Measurements from ENCODE around the gene HIVEP3.

HIVEP3 gene

DNA sequence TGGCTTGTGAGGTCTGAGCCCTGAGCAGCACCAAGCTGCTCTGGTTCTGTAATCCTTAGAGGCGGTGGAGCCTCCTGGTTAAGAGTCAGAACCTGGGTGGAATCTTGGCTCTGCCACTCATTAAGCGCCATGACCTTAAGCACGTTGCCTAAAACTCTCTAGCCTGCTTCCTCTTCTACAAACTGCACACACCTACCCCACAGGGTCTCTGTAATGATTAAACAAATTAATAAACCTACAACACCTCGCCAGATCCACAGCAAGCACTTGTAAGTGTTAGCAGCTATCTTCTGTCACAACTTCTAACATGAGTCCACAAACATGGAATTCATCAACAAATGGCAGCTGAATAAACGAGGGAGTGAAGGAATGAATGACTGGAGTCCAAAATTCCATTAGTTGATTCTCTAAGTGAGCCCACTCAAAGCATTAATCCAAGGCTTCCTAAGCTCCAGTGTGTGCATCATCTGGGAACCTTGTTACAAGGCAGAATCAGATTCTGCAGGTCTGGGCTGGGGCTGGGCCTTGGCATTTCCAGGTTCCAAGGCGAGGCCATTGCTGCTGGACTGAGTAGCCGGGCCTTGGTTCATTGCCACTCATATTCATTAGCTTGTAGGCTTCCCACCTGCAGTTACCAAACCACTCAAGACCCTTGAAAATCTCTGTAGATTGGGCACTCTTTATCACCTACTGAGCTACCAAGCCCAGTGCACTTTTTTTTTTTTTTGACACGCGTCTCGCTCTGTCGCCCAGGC, 168.6 kb downstream of the HIVEP3 start:
- no peak for DNase-seq

DNA sequence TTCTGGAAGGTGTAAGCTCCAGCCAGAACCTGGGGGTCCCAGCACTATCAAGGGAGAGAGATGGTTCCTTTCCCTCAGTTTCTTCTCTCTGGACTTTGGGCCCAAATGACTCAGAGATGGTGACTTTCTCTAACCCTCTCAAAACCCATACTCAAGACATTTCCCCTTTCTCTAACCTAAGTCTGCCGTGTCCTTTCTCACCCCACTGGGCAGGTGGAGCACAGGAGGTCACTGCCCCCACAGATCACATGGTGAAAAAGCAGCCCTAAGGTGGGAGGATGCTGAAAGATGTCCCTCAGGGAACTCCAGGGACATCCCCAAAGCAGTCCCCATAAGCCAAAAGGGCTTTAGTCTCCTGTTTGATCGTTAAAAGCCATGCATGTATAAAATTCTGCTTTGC, 173.7 kb downstream of the HIVEP3 start:
- DNase-seq, result no peak

- DNase-seq, result no peak
These were observed 175.4 kb downstream of the HIVEP3 start for GRCh38 chr1:41743366-41743765.

DNA sequence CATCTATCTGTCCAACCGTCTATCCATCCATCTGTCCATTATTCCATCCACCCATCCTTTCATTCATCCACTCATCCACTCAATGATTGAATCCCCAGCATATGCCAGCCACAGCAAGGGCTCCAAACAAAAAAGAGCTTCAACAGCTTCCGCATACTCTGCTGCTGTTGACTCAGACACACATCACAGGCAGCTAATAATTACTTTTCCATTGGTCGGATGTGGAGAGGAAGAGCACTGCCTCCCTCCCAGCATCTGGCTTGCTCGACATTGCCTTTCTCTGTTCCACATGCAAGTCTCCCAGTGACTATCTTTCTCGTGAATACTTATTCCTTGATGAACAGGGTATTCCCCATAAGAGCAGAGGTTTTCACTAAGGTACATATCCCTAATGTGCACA, 176.5 kb downstream of the HIVEP3 start:
- no peak for DNase-seq

DNA sequence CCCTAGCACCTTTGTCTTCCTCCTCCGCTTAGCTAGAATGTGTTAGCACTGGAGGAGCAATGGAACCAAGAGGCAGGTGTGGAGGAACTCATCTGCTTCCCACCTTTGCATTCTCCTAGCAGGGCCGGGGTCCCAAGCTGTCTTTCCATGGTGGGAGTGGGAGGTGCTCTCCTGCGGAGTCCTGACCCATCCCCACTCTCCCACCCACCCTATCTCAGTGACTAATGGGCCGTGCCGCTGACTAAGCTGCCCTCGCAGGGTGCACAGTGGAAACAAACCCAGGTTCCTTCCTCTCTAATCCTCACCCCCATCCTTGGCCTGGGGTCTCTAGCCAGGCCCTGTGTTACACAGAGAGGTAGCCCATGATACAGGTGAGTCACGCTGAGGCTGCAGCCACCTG, 177.5 kb downstream of the HIVEP3 start:
- DNase-seq, result no peak

DNA sequence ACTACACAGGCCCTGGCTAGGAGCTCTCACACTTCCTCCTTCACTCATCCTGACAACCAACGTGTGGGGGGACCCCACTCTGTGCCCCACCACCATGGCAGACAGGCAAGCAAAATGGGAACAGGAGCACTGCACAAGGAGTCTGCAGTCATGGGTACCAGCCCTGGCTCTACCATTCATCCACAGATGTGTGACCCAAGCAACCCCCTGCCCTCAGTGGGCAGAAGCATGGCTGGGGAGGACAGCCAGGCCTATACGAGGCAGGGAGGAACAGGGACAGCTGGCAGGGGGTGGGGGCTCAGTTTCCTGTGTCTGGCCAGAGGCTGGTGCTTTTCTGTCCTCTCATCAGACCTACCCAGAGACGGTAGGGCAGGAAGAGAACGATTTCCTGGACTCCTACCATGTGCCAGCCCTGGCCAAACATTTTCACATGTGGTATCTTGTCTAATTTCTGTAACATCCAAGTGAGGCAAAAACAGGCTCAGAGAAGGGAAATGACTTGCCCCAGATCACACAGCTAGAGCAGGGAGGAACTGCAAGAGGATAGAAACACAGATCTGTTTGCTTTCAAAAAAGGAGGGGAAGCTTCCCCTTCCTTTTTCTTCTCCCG, 178.0 kb downstream of the HIVEP3 start:
- peak; percentile 10 for DNase-seq

GRCh38 chr1:41740058-41740457, 178.7 kb downstream of the HIVEP3 start:
- DNase-seq, result no peak

GRCh38 chr1:41739061-41739955, 179.4 kb downstream of the HIVEP3 start:
- DNase-seq, result peak; percentile 87

GRCh38 chr1:41738475-41738874, 180.2 kb downstream of the HIVEP3 start:
- no peak for DNase-seq

GRCh38 chr1:41738006-41738405, 180.7 kb downstream of the HIVEP3 start:
- DNase-seq, result no peak

- no peak for DNase-seq
These were observed 183.0 kb downstream of the HIVEP3 start for GRCh38 chr1:41735631-41736260.

- no peak for DNase-seq
These were observed 183.6 kb downstream of the HIVEP3 start for GRCh38 chr1:41735139-41735538.

DNA sequence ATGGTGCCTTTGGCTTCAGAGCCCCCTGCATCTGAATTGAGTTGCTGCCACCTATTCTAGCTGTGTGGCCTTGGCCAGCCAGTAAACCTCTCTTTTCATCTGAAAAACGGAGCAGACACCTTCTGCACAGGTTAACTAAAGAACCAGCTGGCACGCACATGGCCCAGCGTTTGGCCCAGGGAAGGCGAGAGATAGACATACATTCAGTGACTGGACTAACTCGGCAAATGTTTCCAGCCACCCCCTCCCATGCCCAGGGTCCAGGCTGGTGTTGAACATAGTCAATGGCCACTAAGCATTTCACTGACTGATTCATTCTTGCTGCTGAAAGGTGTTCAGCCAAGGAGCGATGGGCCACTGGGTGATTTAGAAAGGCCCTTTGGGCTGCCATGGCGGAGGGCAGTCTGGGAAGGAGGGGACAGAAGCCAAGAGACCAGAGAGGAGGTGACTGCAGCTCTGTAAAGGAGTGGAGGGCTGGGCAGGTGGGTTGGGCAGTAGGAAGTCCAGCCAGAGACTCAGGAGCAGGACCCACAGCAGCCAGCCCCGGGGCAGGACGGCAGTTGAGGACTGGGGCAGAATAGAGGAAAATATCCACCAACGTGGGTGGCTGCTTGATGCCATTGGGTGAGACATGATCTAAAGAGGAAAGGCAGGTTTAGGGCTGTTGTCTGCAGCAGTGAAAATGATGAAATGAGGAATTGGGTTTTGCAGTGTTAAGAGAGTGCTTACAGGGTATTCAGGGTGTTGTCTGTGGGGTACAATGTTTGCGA, 184.3 kb downstream of the HIVEP3 start:
- no peak for DNase-seq

GRCh38 chr1:41733725-41734124, 185.0 kb downstream of the HIVEP3 start:
- no peak for DNase-seq

- DNase-seq, result no peak
These were observed 185.7 kb downstream of the HIVEP3 start for GRCh38 chr1:41733021-41733420.

DNA sequence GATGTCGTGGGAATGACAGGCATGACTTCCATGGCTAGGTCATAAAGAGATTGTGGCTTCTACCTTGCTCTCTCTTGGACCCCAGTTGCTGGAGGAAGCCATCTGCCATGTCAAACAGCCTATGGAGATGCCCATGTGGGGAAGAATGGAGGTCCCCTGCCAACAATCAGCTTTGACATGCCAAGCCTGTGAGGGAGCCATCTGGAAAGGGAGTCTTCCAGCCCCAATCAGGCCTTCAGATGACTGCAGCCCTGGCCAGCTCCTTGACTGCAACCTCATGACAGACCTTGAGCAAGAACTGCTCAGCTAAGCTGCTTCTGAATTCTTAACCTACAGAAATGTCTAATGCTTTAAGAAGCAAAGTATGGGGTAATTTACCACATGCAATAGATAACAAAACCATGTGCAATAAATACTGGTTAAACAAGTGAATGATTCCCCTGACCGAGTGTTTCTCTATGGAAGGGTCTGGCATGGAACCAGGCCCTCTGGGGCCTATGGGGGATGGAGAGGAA, 187.1 kb downstream of the HIVEP3 start:
- no peak for DNase-seq

DNA sequence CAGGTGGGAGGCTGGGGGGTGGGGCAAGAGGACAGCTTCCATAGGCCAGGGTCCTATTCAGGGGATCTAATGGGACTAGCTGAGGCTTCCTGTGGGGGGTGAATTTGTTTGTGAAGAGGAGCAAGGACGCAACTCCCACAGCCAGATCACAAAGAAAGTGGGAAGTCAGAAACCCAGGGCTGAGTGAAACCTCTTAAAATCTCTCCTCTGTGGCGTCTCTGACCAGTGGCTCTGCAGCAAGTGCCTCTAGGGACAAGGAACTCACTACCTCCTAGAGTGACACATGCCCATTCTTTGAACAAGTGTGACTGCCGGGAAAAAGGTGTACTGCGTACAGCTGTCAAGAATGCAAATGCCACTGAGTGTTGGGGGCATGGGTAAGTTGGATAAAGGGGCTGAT, 187.9 kb downstream of the HIVEP3 start:
- no peak for DNase-seq

- DNase-seq, result no peak
These were observed 190.1 kb downstream of the HIVEP3 start for GRCh38 chr1:41728403-41729202.

GRCh38 chr1:41727749-41728115, 191.0 kb downstream of the HIVEP3 start:
- DNase-seq, result no peak

DNA sequence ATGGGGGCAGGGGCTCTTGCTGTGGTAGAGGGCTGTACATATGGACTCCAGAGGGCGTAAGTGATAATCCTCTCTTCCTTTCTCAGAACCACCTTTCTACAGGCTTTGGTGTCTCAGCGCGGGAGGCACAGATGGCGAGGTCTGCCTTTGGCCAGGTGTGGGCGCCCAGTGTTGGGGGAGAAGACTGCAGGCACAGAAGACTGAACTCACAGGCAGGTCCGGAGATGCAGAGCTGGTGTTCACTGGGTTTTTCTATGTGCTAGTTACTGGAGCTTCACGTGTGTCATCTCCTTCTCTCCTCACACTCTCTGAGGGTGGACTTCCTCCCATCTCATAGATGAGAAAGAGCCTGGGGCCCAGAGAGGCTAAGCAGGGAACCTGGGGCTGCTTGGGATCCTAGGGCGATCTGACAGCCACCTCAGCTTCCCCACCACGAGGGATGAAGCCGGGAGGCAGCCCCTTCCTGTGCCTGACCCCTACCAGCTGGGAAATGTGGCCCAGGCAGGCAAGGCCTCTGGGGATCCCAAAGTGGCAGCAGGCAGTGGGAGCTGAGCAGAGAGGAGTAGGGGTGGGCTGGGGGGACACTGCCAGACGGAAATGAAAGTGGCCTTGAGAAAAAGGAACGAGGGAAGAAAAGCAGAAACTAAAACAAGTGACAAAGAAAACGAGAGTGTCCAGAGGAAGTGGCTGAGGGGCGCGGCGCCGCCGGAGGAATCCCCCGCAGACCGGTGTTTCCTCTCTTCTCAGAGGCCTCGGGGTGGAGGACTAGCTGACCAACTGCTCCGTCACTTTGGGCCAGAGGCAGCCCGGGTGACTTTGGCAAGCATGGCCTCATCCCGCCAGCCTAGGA, 191.6 kb downstream of the HIVEP3 start:
- peak; percentile 43 for DNase-seq

Data from GF-D8 (cell line).